Tibial artery (tissue), 4 donors: Measurements from ENCODE around the gene CHST8.
"Not testable (repeated sequence)": the region's sequence is repeated elsewhere in the genome, so short reads cannot be mapped to it uniquely, and the experiment has no call there.

ENCODE experiments used
- DNase-seq, 2 donors: peaks; one replicate each; pipeline ENCODE4 v3.0.0-alpha.2; 2019
- H3K27ac ChIP-seq, 2 donors: fragments of 200-600 bp; sonication (generic) in 1 of 2; 1 replicate in 1 of 2; 2 replicates in 1 of 2; pipeline ENCODE4 v1.5.1; 2018 to 2019; ENCODE audit warnings: mild to moderate bottlenecking in 1 of 2
- H3K27me3 ChIP-seq, 2 donors: fragments of 200-600 bp; sonication (generic) in 1 of 2; one replicate each; pipeline versions ENCODE4 v1.5.1 to v1.6.0; 2016 to 2019
- H3K36me3 ChIP-seq, 3 donors: fragments of 200-600 bp; sonication (generic) in 2 of 3; one replicate each; pipeline ENCODE4 v1.5.1; 2016 to 2019; ENCODE audit warnings: mild to moderate bottlenecking in 2 of 3
- H3K4me1 ChIP-seq, 4 donors: fragments of 200-600 bp; sonication (generic) in 2 of 4; 1 replicate in 3 of 4; 2 replicates in 1 of 4; pipeline ENCODE4 v1.5.1; 2016 to 2019
- H3K4me3 ChIP-seq, 2 donors: fragments of 200-600 bp; sonication (generic) in 1 of 2; 1 replicate in 1 of 2; 2 replicates in 1 of 2; pipeline ENCODE4 v1.5.1; 2018 to 2019; ENCODE audit warnings: mild to moderate bottlenecking in 2 of 2
- H3K9me3 ChIP-seq, 3 donors: fragments of 200-600 bp; sonication (generic) in 1 of 3; one replicate each; pipeline ENCODE4 v1.5.1; 2016 to 2019
- CTCF ChIP-seq, 2 experiments: fragments of 200-600 bp in 1 of 2; fragments of 450-650 bp in 1 of 2; IDR thresholded peaks; one replicate each; pipeline ENCODE4 v1.5.1; 2017 to 2019; ENCODE audit warnings: antibody characterized with exemption in 2 of 2, mild to moderate bottlenecking in 1 of 2, moderate library complexity in 1 of 2
- intact Hi-C: fragments of 100-400 bp; cut with DNase I; formaldehyde crosslinking; loops from one replicate; pipeline ENCODE4 v1.15.0; 2023; ENCODE audit warnings: low total_unique reads

CHST8 gene

DNA sequence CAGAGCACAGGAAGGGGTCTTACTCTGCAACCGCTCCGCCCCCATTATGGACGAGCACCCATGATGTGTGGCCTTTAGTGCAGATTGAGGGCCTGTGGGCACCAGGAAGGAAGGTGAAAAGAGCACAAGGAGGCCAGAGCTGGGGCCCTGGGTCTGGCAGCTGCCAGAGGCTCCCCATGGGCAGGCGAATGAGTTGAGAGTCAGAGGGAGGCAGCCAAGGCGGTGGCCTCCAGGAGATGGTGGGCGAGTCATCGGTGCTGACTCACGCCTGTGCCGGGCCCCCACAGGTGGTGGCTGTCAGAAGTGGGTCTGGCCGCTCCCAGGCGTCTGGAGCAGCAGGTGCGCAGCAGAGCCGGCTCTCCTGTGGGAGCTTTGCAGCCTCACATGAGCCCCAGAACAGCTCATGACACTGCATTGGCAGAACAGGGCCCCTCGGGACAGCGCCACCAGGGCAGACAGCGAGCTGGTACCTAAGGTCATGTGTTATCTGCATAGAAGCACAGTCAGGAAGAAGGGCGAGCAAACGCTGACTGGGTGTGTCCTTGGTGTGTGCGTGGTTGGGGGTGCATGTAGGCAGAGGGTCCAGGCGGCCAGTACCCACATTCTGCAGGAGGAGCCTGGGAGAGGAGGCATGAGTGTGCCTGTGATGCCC is 68.8 kb downstream of the CHST8 start:
- Histone ChIP-seq H3K4me1 (no peaks in the 10 kb centered on the region), H3K27me3 (peaks cover 0 to 23% of the 10 kb centered on the region in 2 donors), H3K4me3 (no peak overlapping the region), H3K9me3 (no peaks in the 10 kb centered on the region), H3K36me3 (no peaks in the 10 kb centered on the region), H3K27ac (no peak overlapping the region)
- no peak for TF ChIP-seq CTCF (IDR thresholded peaks at IDR 0.05)
- DNase-seq = peak in 1 of 2 donors; percentile 40
- intact Hi-C loops = no loop called here

- H3K4me3 ChIP-seq = no peak overlapping the region
- H3K36me3 ChIP-seq = no peaks in the 10 kb centered on the region
- intact Hi-C loops = no loop called here
- H3K4me1 ChIP-seq = no peaks in the 10 kb centered on the region
- H3K9me3 ChIP-seq = no peaks in the 10 kb centered on the region
- no peak for TF ChIP-seq CTCF (IDR thresholded peaks at IDR 0.05)
- no peak for DNase-seq
- H3K27ac ChIP-seq = no peak overlapping the region
- peaks cover 0 to 18% of the 10 kb centered on the region in 2 donors for H3K27me3 ChIP-seq
Observed at GRCh38 chr19:33691030-33691427, 69.3 kb downstream of the CHST8 start.

GRCh38 chr19:33691736-33692135 is 70.0 kb downstream of the CHST8 start:
- no peak for TF ChIP-seq CTCF (IDR thresholded peaks at IDR 0.05)
- Histone ChIP-seq H3K9me3 (no peaks in the 10 kb centered on the region), H3K36me3 (no peaks in the 10 kb centered on the region), H3K4me1 (no peaks in the 10 kb centered on the region), H3K4me3 (no peak overlapping the region), H3K27ac (no peak overlapping the region), H3K27me3 (peaks cover 0 to 11% of the 10 kb centered on the region in 2 donors)
- DNase-seq = peak in 1 of 2 donors; percentile 12
- intact Hi-C loops = no loop called here

DNA sequence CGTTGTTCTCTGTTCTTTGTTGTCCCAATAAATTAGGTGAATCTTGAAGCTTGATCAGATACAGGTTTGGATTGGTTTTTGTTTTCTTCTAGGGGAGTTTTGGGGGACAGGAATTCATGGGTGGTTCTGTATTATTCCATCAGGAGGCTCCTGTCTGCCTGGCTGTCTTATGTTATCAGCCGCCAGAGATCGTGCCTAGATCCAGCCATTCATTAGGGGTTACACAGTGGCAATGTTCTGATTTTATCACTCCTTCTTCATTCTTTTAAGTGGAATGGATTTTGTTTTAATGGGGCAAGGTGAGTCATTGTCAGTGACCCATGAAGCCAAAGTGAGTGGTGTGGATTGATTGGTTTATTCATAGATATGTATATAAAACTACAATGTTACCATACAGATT is 71.9 kb downstream of the CHST8 start:
- intact Hi-C loops = no loop called here
- no peak for TF ChIP-seq CTCF (IDR thresholded peaks at IDR 0.05)
- no peaks in the 10 kb centered on the region for H3K4me1 ChIP-seq

DNA sequence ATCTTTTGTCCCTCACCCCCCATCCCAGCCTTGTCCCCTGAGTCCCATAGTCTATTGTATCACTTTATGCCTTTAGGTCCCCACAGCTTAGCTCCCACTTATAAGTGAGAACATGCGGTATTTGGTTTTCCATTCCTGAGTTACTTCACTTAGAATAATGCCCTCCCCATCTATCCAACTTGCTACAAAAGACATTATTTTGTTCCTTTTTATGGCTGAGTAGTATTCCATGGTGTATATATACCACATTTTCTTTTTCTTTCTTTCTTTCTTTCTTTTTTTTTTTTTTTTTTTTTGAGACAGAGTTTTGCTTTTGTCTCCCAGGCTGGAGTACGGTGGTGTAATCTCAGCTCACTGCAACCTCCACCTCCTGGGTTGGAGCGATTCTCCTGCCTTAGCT is 73.8 kb downstream of the CHST8 start:
- H3K27ac ChIP-seq, H3K27me3 ChIP-seq, H3K9me3 ChIP-seq, DNase-seq, H3K36me3 ChIP-seq, intact Hi-C loops, H3K4me3 ChIP-seq, H3K4me1 ChIP-seq: not testable (repeated sequence)

More for the DNA sequence above, 71.9 kb downstream of the CHST8 start:
- no peak overlapping the region for H3K27ac ChIP-seq
- H3K27me3 ChIP-seq = peaks cover 0 to 4% of the 10 kb centered on the region in 2 donors
- H3K9me3 ChIP-seq = no peaks in the 10 kb centered on the region
- H3K4me3 ChIP-seq = no peak overlapping the region
- no peaks in the 10 kb centered on the region for H3K36me3 ChIP-seq
- no peak for DNase-seq

DNA sequence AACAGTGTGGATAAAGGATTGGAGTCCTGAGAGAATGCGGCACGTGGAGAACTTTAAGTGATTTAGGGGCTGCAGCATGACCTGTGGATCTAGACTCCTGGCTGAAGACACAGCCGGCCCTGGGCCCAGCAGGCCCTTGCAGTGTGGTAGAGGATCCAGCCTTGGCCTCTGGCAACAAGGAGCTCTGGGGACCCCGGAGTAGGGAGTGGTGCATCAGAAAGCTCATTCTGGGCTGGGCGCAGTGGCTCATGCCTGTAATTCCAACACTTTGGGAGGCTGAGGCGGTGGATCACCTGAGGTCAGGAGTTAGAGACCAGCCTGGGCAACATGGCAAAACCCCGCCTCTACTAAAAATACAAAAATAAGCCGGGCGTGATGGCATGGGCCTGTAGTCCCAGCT is 76.0 kb downstream of the CHST8 start:
- H3K27me3 ChIP-seq = no peaks in the 10 kb centered on the region

More for the DNA sequence above, 76.0 kb downstream of the CHST8 start:
- intact Hi-C loops = no loop called here
- no peaks in the 10 kb centered on the region for H3K4me1 ChIP-seq
- no peak overlapping the region for H3K27ac ChIP-seq
- no peak for TF ChIP-seq CTCF (IDR thresholded peaks at IDR 0.05)
- DNase-seq = no peak
- H3K9me3 ChIP-seq = no peaks in the 10 kb centered on the region
- H3K36me3 ChIP-seq = no peaks in the 10 kb centered on the region
- H3K4me3 ChIP-seq = no peak overlapping the region
